ENCODE measurements around the gene HOXA3. TPM values are rescaled to one million over a fixed set of nuclear protein-coding genes. Genes with fewer than 3 reads are reported as not detected.

Gene HOXA3
- total RNA-seq, 1 donor from 2014 or later = not detected

Other genes with a start within 250 kb of the HOXA3 start
- 0.28 TPM in 1 of 2 replicates, not detected in the other for gene HOXA1, start 56.6 kb downstream of the HOXA3 start, total RNA-seq
- gene HOXA2, start 49.9 kb downstream of the HOXA3 start, total RNA-seq = not detected in 2 replicates
- not detected in 2 replicates for gene HOXA4, start 21.8 kb downstream of the HOXA3 start, total RNA-seq
- gene HOXA5, start 8.9 kb downstream of the HOXA3 start, total RNA-seq = not detected in 2 replicates
- gene HOXA6, start 4.8 kb downstream of the HOXA3 start, total RNA-seq = not detected in 2 replicates
- gene HOXA7, start 4.1 kb upstream of the HOXA3 start, total RNA-seq = not detected in 2 replicates
- gene HOXA9, start 13.0 kb upstream of the HOXA3 start, total RNA-seq = 0.21 TPM in 1 of 2 replicates, not detected in the other
- gene HOXA10, start 21.7 kb upstream of the HOXA3 start, total RNA-seq = not detected in 2 replicates
- not detected in 2 replicates for gene HOXA11, start 32.6 kb upstream of the HOXA3 start, total RNA-seq
- not detected in 2 replicates for gene HOXA13, start 47.5 kb upstream of the HOXA3 start, total RNA-seq
- not detected in 2 replicates for gene EVX1, start 90.2 kb upstream of the HOXA3 start, total RNA-seq

Measured in airway epithelial cell (primary cell).